ACC112 (cell line): Measurements from ENCODE around the gene SLC18A2.

Source experiments
- H2AFZ ChIP-seq: fragments of 200-600 bp; sonication (generic); one replicate; pipeline ENCODE4 v1.6.0; 2017; ENCODE audit warnings: antibody characterized with exemption, low read length; ENCODE audit not compliant: unreplicated experiment
- H3K27ac ChIP-seq: fragments of 200-600 bp; sonication (generic); 2 replicates; pipeline ENCODE4 v1.5.1; 2014; ENCODE audit warnings: low read depth, mild to moderate bottlenecking, antibody characterized with exemption, low read length, moderate library complexity
- H3K27me3 ChIP-seq: fragments of 200-600 bp; sonication (generic); 2 replicates; pipeline ENCODE4 v1.6.1; 2014; ENCODE audit warnings: mild to moderate bottlenecking, antibody characterized with exemption, low read length, moderate library complexity, mixed read lengths; ENCODE audit not compliant: insufficient read depth
- H3K36me3 ChIP-seq: fragments of 200-600 bp; sonication (generic); 2 replicates; pipeline ENCODE4 v1.6.1; 2016; ENCODE audit warnings: mild to moderate bottlenecking, antibody characterized with exemption, low read length, moderate library complexity, mixed read lengths; ENCODE audit not compliant: insufficient read depth
- H3K4me1 ChIP-seq: fragments of 200-600 bp; sonication (generic); one replicate; pipeline ENCODE4 v1.6.1; 2016; ENCODE audit warnings: low read length, mixed read lengths; ENCODE audit not compliant: insufficient read depth, unreplicated experiment, control insufficient read depth
- H3K4me3 ChIP-seq: fragments of 200-600 bp; sonication (generic); 2 replicates; pipeline ENCODE4 v1.5.1; 2014; ENCODE audit warnings: mild to moderate bottlenecking, low read depth, low read length
- H3K79me2 ChIP-seq: fragments of 200-600 bp; sonication (generic); one replicate; pipeline ENCODE4 v1.6.0; 2016; ENCODE audit warnings: low read length; ENCODE audit not compliant: control insufficient read depth, unreplicated experiment, insufficient read depth

The SLC18A2 gene

GRCh38 chr10:117262903-117263293, 22.0 kb downstream of the SLC18A2 start:
- Histone ChIP-seq H3K27me3 (peaks cover 53% of the 10 kb centered on the region), H3K36me3 (no peaks in the 10 kb centered on the region), H3K79me2 (no peaks in the 10 kb centered on the region), H2AFZ (no peak overlapping the region), H3K4me3 (no peak overlapping the region), H3K4me1 (no peaks in the 10 kb centered on the region), H3K27ac (no peak overlapping the region)

DNA sequence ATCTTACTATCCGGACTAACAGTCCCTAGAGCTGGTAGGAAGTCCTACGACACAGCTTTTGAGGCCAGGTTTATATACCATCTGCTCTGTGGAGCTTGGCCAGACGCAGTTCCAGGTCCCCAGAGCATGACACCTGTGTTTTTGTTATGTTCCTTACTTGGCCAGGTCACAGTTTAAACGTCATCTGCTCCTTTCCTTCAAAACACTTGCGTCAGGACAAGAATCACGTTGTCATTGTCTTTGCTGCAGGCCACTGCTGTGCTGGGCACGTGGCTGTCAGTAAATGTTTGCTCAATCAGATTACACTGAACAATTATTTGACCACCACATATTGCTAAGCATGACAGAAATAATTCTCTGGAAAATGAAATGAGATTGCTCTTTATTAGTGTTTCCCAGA, 23.9 kb downstream of the SLC18A2 start:
- Histone ChIP-seq H3K79me2 (no peaks in the 10 kb centered on the region), H2AFZ (no peak overlapping the region), H3K27me3 (peaks cover 34% of the 10 kb centered on the region), H3K4me3 (no peak overlapping the region), H3K27ac (no peak overlapping the region), H3K36me3 (no peaks in the 10 kb centered on the region), H3K4me1 (no peaks in the 10 kb centered on the region)

DNA sequence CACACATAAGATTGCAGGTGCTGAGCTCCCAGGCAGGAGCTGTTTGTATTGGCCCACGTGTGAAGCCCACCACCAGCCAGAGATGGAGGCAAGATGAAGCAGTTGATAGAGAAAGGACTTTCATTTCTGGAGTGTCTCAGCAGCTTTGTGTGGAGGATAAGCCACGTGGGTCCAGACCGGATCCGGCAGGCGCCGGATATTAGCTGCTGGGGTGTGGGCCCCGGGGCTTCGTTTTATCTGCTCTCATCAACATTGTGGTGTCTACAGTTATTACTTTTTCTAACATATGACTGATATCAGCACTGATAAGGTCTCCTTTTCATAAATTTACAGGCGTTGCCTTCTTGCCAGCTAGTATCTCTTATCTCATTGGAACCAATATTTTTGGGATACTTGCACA, 25.5 kb downstream of the SLC18A2 start:
- Histone ChIP-seq H3K4me1 (no peaks in the 10 kb centered on the region), H3K79me2 (no peaks in the 10 kb centered on the region), H3K36me3 (no peaks in the 10 kb centered on the region), H3K4me3 (no peak overlapping the region), H2AFZ (no peak overlapping the region), H3K27ac (no peak overlapping the region), H3K27me3 (peaks cover 18% of the 10 kb centered on the region)

- Histone ChIP-seq H3K27ac (no peak overlapping the region), H3K36me3 (no peaks in the 10 kb centered on the region), H2AFZ (no peak overlapping the region), H3K27me3 (peaks cover 14% of the 10 kb centered on the region), H3K4me1 (no peaks in the 10 kb centered on the region), H3K79me2 (no peaks in the 10 kb centered on the region), H3K4me3 (no peak overlapping the region)
Observed at GRCh38 chr10:117266812-117267211, 25.9 kb downstream of the SLC18A2 start.

DNA sequence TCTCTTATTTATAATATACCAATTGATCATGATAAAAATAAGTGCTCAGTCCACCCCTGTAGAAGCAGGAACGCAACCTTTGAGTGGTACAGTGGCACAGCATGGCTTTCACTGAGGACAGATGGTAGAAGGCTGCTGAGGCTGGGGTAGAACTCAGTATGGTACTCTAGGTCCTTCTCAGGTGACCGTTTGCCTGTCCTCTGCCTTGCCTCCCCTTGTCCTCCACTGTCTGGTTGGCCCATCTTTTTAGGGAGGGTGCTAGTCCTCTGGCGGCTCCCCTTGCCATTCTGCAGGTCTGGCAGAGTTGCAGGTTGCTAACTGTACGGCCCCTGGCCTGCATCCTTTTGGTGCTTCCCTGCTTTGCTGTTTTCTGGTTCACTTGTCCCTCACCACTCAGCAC, 27.3 kb downstream of the SLC18A2 start:
- no peaks in the 10 kb centered on the region for H3K4me1 ChIP-seq
- H3K27me3 ChIP-seq = 0 out of 2 replicates have a peak, but pooled peaks cover under 1% of the 10 kb centered on the region
- no peak overlapping the region for H3K27ac ChIP-seq
- no peaks in the 10 kb centered on the region for H3K36me3 ChIP-seq
- no peaks in the 10 kb centered on the region for H3K79me2 ChIP-seq
- H2AFZ ChIP-seq = no peak overlapping the region
- H3K4me3 ChIP-seq = no peak overlapping the region

GRCh38 chr10:117268907-117269306, 28.0 kb downstream of the SLC18A2 start:
- no peaks in the 10 kb centered on the region for H3K27me3 ChIP-seq
- no peak overlapping the region for H3K4me3 ChIP-seq
- H3K4me1 ChIP-seq = no peaks in the 10 kb centered on the region
- no peaks in the 10 kb centered on the region for H3K79me2 ChIP-seq
- no peaks in the 10 kb centered on the region for H3K36me3 ChIP-seq
- H3K27ac ChIP-seq = no peak overlapping the region
- H2AFZ ChIP-seq = no peak overlapping the region

DNA sequence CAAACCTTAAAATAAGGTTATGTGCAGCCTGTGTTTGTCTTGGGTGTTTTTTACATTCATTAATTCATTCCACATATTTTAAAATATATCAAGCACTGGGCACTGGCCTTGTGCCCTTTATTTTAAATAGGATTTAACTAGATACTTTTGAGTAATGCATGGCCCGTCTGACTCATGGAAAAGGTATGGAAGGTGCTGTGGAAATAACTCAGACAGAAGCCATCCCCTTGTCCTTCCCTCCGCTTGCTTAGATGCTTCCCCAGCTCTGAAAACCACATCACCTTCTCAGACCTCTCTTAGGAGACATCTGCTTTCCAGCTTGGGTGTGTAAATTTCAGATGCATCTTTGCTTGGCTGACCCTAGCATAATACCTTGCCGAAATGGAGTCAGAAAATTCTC, 30.5 kb downstream of the SLC18A2 start:
- Histone ChIP-seq H3K27me3 (no peaks in the 10 kb centered on the region), H3K79me2 (no peaks in the 10 kb centered on the region), H3K4me3 (no peak overlapping the region), H3K27ac (no peak overlapping the region), H3K36me3 (no peaks in the 10 kb centered on the region), H2AFZ (no peak overlapping the region), H3K4me1 (no peaks in the 10 kb centered on the region)

DNA sequence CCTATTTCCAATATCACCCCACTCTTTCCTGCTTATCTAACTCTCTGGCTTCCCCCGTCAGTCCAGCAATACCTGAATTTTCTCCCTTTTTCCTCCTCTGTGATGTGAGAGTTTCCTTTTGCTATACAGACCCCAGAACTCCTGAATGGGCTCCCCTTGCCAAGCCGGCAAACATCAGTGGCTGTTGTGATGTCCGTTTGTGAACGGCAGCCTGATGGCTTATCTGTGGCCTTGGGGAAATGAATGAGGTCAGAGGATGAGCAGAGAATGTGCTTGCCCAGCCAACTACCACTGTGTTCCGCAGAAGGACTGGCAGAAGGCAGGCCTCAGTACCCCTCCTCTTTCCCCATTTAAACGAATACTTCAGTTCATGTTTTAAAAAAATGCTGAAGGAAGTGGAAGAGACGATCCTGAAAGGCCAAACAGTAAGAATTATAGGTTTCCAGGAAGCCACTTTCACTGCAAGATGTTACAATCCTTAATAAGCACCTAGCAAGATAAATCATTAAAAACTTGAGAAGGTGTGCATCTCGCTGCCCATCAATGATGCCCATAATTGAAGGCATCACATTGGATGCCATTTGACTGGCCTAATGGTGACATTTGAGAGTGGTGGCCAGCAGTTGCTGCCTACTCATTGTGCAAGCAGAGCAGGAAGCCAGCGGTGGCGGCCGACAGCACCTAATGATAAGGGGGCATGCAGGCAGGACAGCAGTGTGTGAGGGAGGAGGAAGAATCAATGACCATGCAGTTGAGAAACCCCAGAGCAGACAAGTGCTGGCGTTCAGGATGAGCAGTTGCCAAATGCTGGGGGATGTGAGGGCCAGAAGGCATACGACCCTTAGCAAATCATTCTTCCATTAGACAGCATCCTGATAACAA, 31.5 kb downstream of the SLC18A2 start:
- no peak overlapping the region for H2AFZ ChIP-seq
- no peaks in the 10 kb centered on the region for H3K4me1 ChIP-seq
- H3K27ac ChIP-seq = no peak overlapping the region
- H3K79me2 ChIP-seq = no peaks in the 10 kb centered on the region
- H3K27me3 ChIP-seq = no peaks in the 10 kb centered on the region
- no peaks in the 10 kb centered on the region for H3K36me3 ChIP-seq
- H3K4me3 ChIP-seq = no peak overlapping the region

GRCh38 chr10:117273980-117274379, 33.1 kb downstream of the SLC18A2 start:
- no peak overlapping the region for H3K27ac ChIP-seq
- no peaks in the 10 kb centered on the region for H3K36me3 ChIP-seq
- H3K4me3 ChIP-seq = no peak overlapping the region
- no peaks in the 10 kb centered on the region for H3K27me3 ChIP-seq
- no peaks in the 10 kb centered on the region for H3K79me2 ChIP-seq
- no peak overlapping the region for H2AFZ ChIP-seq
- H3K4me1 ChIP-seq = no peaks in the 10 kb centered on the region

GRCh38 chr10:117274509-117274908, 33.6 kb downstream of the SLC18A2 start:
- Histone ChIP-seq H2AFZ (no peak overlapping the region), H3K4me3 (no peak overlapping the region), H3K36me3 (no peaks in the 10 kb centered on the region), H3K27ac (no peak overlapping the region), H3K79me2 (no peaks in the 10 kb centered on the region), H3K4me1 (no peaks in the 10 kb centered on the region), H3K27me3 (no peaks in the 10 kb centered on the region)

- H2AFZ ChIP-seq = no peak overlapping the region
- H3K4me1 ChIP-seq = no peaks in the 10 kb centered on the region
- no peak overlapping the region for H3K4me3 ChIP-seq
- H3K36me3 ChIP-seq = no peaks in the 10 kb centered on the region
- no peak overlapping the region for H3K27ac ChIP-seq
- H3K79me2 ChIP-seq = no peaks in the 10 kb centered on the region
- H3K27me3 ChIP-seq = no peaks in the 10 kb centered on the region
Observed at GRCh38 chr10:117275121-117275520, 34.2 kb downstream of the SLC18A2 start.
